Measurements from ENCODE around the gene ABCC1.

The ABCC1 gene

DNA sequence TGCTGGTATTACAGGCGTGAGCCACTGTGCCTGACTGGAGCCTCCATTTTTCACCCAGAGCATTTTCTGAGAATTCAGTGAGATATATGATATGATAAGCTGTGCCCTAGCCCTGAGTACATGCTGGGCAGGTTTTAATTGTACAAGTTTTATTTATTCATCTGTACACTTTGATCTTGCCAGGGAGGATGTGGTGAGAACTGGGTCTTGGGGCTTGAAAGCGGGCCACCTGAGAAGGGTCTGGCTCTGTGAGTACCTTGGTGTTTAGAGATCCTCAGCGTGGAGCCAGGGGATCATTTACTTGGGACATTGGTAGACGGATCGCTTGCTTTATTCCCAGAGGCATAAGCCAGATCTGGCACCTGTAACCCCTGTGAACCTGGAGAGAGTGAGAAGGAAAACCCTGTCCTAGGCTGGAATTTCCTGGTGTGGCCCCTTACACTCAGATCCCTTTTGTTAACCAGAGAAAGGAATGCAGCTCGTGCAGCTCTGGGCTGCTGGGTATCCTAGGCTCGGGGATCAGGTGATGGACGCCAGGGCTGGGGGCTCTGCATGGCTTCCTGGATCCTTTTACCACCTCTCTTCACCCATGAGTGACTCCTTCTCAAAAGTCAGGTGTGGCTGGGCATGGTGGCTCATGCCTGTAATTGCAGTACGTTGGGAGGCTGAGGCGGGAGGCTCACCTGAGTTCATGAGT lies 91.9 kb downstream of the ABCC1 start:
- in situ Hi-C loops (cut with HindIII; ENCODE audit: low pct_unique_long_range_greater_than_20kb, low sequenced_read_pairs): no loop called here
- no peak for DNase-seq (ENCODE audit: low read depth in 1 of 2, low spot score in 1 of 2)
- TF ChIP-seq JUND (IDR thresholded peaks at IDR 0.05; ENCODE audit: low read depth): no peak

DNA sequence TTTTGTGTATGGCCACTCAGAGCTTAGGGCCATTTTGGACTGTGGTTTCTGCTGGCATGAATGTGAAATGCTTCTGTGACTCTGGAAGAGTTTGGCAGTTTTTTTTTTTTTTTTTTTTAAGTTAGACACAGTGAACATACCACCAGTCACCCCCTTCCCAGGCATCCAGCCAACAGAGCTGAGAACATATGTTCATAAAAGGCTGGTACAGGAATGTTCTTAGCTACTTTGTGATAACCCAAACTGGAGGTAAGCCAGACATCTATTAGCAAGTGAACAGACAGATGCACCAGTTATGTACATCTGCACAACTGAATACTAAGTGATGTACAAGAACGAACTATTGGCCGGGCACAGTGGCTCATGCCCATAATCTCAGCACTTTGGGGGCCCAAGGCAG lies 92.7 kb downstream of the ABCC1 start:
- no peak for DNase-seq (ENCODE audit: low read depth in 1 of 2, low spot score in 1 of 2)
- no peak for TF ChIP-seq JUND (IDR thresholded peaks at IDR 0.05; ENCODE audit: low read depth)
- in situ Hi-C loops (cut with HindIII; ENCODE audit: low pct_unique_long_range_greater_than_20kb, low sequenced_read_pairs): no loop called here

DNA sequence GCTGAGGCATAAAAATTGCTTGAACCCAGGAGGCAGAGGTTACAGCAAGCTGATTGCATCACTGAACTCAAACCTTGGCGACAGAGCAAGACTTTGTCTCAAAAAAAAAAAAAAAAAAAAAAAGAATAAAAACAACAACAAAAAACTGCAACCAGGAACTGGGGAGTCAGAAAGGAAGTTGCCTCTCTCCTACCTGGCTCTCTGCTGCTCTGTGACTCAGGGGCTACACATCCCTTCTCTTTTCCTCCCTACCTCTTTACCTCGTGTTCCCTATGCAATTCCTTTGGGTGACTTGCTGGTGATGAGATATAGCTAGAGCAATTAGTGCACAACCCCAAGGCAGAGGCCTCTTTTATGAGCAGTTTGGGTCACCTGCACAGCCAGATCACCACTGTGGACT lies 95.9 kb downstream of the ABCC1 start:
- TF ChIP-seq JUND (IDR thresholded peaks at IDR 0.05; ENCODE audit: low read depth): no peak
- in situ Hi-C loops (cut with HindIII; ENCODE audit: low pct_unique_long_range_greater_than_20kb, low sequenced_read_pairs): no loop called here
- no peak for DNase-seq (ENCODE audit: low read depth in 1 of 2, low spot score in 1 of 2)

DNA sequence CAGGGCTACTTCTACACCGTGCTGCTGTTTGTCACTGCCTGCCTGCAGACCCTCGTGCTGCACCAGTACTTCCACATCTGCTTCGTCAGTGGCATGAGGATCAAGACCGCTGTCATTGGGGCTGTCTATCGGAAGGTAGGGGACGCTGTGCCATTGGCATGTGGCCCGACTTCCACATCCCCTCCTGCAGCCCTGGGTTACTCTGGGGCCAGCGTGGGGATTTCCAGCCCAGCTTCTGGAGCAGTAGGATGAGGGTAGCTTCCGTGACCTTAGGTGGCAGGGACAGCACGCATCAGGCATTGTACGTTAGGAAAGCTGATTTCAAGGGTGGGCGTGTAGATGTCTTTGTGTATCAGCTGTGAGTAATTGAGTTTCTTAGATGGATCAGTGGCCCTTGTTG lies 96.5 kb downstream of the ABCC1 start:
- in situ Hi-C loops (cut with HindIII; ENCODE audit: low pct_unique_long_range_greater_than_20kb, low sequenced_read_pairs): no loop called here
- TF ChIP-seq JUND (IDR thresholded peaks at IDR 0.05; ENCODE audit: low read depth): no peak
- no peak for DNase-seq (ENCODE audit: low read depth in 1 of 2, low spot score in 1 of 2)

DNA sequence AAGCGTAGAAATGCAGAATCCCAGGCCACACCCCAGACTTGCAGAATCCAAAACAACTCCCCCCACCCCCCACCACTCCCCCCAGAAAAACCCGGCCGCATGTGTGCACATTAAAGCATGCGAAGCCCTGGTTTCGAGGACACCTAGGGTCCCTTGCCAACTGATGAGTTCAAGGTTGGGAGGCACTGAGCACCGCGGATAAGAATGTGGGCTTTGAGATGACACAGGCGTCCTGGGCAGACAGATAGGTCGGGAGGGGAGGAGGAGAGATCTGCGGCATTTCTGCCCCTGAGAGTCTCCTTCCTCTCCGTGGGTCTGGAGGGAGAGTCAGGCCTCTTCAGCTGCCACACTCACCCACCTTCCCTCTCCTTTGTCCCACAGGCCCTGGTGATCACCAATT lies 98.3 kb downstream of the ABCC1 start:
- no peak for DNase-seq (ENCODE audit: low read depth in 1 of 2, low spot score in 1 of 2)
- no peak for TF ChIP-seq JUND (IDR thresholded peaks at IDR 0.05; ENCODE audit: low read depth)
- in situ Hi-C loops (cut with HindIII; ENCODE audit: low pct_unique_long_range_greater_than_20kb, low sequenced_read_pairs): no loop called here

DNA sequence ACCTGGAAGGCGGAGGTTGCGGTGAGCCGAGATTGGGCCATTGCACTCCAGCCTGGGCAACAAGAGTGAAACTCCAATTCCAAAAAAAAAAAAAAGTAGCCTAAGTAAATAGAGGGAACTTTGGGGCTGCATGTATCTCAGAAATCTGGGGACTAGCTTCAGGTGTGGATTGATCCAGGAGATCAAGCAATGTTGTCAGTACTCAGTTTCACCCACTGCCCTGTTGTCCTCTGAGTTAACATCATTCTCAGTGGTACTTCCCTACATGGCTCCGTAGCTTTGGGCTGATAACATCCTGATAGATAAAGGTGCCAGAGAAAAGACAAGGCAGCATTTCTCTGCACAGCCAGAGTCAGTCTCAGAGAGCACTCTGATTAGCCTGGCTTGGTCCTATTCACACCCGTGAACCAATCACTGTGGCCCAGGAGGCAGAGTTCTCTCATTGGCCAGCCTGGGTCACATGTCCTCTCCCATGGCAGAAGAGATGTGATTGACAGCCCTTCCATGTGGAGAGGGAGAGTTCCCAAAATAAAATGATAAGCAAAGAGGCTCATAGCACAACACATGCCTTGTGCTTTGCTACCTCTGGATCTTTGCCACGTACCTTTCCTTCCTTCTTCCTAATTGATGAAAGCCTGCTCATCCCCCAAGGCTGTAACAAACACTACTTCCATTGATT lies 99.6 kb downstream of the ABCC1 start:
- in situ Hi-C loops (cut with HindIII; ENCODE audit: low pct_unique_long_range_greater_than_20kb, low sequenced_read_pairs): no loop called here
- TF ChIP-seq JUND (IDR thresholded peaks at IDR 0.05; ENCODE audit: low read depth): no peak
- DNase-seq (ENCODE audit: low read depth in 1 of 2, low spot score in 1 of 2): peak in 1 of 2 experiments; percentile 15

DNA sequence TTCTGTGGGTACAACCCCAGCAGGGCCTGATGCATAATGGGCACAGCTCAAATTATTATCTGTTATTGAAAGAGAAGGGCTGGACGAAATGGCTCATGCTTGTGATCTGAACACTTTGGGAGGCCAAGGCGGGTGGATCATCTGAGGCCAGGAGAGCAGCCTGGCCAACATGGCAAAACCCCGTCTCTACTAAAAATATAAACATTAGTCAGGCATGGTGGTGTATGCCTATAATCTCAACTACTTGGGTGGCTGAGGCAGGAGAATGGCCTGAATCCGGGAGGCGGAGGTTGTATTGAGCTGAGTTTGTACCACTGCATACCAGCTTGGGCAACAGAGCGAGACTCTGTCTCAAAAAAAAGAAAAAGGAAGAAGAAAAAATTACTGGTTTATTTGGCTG lies 100.7 kb downstream of the ABCC1 start:
- in situ Hi-C loops (cut with HindIII; ENCODE audit: low pct_unique_long_range_greater_than_20kb, low sequenced_read_pairs): no loop called here
- TF ChIP-seq JUND (IDR thresholded peaks at IDR 0.05; ENCODE audit: low read depth): no peak
- no peak for DNase-seq (ENCODE audit: low read depth in 1 of 2, low spot score in 1 of 2)

DNA sequence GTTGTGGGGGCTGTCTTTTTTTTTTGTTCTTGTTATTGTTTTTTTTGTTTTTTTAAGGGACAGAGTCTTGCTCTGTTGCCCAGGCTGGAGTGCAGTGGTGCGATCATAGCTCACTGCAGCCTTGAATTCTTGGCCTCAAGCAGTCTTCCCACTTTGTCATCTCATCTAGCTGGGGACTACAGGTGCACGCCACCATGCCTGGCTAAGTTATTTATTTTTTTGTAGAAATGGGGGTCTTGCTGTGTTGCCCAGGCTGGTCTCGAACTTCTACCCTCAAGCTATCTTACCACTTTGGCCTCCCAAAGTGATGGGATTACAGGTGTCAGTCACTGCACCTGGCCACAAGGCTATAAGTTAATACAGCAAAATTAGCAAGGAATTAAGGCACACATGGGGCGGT lies 101.7 kb downstream of the ABCC1 start:
- no peak for DNase-seq (ENCODE audit: low read depth in 1 of 2, low spot score in 1 of 2)
- TF ChIP-seq JUND (IDR thresholded peaks at IDR 0.05; ENCODE audit: low read depth): no peak
- in situ Hi-C loops (cut with HindIII; ENCODE audit: low pct_unique_long_range_greater_than_20kb, low sequenced_read_pairs): no loop called here

DNA sequence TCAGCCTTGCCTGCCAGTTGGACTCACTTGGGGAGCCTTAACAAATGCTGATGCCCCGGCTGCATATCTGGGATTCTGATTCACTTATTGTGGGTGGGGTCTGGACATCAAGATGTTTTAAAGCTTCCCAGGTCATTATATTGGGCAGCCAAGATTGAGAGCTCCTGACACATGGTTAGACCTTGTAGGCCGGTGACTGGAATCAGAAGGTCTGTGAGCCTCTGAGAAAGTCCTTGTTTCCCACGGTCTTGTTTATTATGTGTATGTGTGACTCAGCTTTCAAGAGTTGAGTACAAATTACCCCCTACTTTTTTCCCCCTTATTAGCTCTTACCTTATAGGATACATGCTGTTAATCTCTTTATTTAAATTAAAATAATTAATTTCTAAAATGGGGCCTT lies 103.5 kb downstream of the ABCC1 start:
- no peak for DNase-seq (ENCODE audit: low read depth in 1 of 2, low spot score in 1 of 2)
- no peak for TF ChIP-seq JUND (IDR thresholded peaks at IDR 0.05; ENCODE audit: low read depth)
- in situ Hi-C loops (cut with HindIII; ENCODE audit: low pct_unique_long_range_greater_than_20kb, low sequenced_read_pairs): no loop called here

DNA sequence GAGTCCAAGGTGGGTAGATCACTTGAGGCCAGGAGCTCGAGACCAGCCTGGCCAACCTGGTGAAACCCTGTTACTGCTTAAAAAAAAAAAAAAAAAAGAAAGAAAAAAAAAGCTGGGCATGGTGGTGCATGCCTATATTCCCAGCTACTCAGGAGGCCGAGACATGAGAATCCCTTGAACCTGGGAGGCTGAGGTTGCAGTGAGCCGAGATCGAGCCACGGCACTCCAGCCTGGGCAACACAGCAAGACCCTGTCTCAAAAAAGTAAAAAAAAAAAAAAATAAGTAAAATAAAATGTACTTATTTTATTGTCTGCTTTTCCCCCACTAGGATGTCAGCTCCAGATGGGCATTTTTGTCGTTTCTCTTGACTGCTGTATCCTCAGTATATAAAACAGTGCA lies 107.7 kb downstream of the ABCC1 start:
- no peak for TF ChIP-seq JUND (IDR thresholded peaks at IDR 0.05; ENCODE audit: low read depth)
- in situ Hi-C loops (cut with HindIII; ENCODE audit: low pct_unique_long_range_greater_than_20kb, low sequenced_read_pairs): no loop called here
- no peak for DNase-seq (ENCODE audit: low read depth in 1 of 2, low spot score in 1 of 2)

DNA sequence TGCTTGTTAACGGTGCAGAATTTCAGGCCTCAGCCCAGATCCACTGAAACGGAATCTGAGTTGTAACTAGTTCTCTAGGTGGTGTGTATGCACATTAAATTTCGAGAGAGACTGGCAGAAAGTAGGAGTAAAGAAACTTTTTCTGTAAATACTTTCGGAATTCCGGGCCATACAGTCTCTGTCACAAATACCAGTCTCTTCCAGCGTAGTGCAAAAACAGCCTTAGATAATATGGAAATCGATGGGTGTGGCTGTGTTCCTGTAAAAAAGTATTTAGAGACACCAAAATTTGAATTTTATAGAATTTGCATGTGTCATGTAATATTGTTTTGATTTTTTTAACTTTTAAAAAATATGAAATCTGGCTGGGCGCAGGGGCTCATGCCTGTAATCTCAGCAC lies 109.7 kb downstream of the ABCC1 start:
- TF ChIP-seq JUND (IDR thresholded peaks at IDR 0.05; ENCODE audit: low read depth): no peak
- no peak for DNase-seq (ENCODE audit: low read depth in 1 of 2, low spot score in 1 of 2)
- in situ Hi-C loops (cut with HindIII; ENCODE audit: low pct_unique_long_range_greater_than_20kb, low sequenced_read_pairs): no loop called here

DNA sequence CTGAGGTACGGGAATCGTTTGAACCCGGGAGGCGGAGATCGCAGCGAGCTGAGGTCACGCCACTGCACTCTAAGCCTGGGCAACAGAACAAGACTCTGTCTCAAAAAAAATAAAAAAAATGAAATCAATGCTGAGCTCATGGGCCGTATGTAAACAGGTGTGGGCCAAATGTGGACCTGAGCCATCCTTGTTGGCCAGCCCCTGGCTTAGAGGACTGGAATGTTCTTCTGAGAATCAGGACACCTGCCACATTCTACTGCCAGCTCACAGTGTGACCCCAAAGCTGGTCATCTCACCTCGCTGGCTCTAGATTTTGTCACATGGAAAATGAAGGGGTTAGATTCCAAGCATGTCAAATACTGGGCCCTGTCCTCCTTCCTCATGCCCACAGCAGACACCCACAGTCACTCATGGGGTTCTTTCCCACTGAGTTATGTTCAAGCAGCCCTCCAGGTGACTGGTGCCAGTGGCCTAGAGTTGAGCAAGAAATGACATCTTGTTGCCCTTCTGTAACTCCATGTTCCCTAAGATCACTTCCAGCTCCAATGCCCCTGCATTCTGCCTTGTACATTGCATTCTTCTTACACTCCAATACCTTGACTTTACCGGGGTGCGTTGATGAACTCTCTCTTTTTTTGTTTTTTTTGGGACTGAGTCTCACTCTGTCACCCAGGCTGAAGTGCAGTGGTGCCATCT lies 110.6 kb downstream of the ABCC1 start:
- no peak for TF ChIP-seq JUND (IDR thresholded peaks at IDR 0.05; ENCODE audit: low read depth)
- in situ Hi-C loops (cut with HindIII; ENCODE audit: low pct_unique_long_range_greater_than_20kb, low sequenced_read_pairs): no loop called here
- DNase-seq (ENCODE audit: low read depth in 1 of 2, low spot score in 1 of 2): no peak

Measured in T47D (cell line).